ENCODE measurements around the gene VAPB. TPM values are rescaled to one million over a fixed set of nuclear protein-coding genes. Genes with fewer than 3 reads are reported as not detected.

The VAPB gene
- total RNA-seq, 1 donor from 2014 or later, result 21.6 TPM

DNA sequence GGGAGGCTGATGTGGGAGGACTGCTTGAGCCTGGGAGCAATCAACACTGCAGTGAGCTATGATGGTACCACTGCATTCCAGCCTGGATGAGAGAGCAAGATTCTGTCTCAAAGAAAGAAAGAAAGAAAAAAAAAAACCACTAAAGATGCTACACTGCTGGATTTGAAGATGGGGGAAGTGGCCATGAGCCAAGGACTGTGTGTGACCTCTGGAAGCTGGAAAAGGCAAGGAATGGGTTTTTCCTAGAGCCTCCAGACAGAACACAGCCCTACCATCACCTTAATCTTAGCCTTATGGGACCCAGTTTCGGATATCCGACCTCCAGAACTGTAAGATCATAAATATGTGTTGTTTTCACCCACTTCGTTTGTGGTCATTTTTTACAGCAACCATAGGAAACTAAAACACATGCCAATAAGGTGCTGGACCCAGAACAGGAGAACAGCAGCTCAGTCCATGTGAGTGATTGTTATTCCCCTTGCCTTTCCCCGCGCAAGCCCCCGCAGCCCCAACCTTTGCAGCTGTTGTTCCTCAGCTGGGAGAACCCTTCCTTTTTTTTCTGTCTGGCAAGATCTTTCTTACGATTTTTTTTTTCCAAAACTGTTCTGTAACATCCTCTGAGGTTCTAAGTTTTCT lies 11.1 kb upstream of the VAPB start:
- Histone ChIP-seq H3K27ac (no peak overlapping the region), H3K4me1 (no peaks in the 10 kb centered on the region), H3K4me3 (no peak overlapping the region), H3K36me3 (no peaks in the 10 kb centered on the region), H3K27me3 (no peaks in the 10 kb centered on the region), H3K9me3 (no peaks in the 10 kb centered on the region)
- intact Hi-C loops (cut with DNase I), result no loop called here
- DNase-seq (ENCODE audit: extremely low spot score in 2 of 2), result no peak
- no peak for TF ChIP-seq POLR2A (IDR thresholded peaks at IDR 0.05)
- TF ChIP-seq, protein P1, sequence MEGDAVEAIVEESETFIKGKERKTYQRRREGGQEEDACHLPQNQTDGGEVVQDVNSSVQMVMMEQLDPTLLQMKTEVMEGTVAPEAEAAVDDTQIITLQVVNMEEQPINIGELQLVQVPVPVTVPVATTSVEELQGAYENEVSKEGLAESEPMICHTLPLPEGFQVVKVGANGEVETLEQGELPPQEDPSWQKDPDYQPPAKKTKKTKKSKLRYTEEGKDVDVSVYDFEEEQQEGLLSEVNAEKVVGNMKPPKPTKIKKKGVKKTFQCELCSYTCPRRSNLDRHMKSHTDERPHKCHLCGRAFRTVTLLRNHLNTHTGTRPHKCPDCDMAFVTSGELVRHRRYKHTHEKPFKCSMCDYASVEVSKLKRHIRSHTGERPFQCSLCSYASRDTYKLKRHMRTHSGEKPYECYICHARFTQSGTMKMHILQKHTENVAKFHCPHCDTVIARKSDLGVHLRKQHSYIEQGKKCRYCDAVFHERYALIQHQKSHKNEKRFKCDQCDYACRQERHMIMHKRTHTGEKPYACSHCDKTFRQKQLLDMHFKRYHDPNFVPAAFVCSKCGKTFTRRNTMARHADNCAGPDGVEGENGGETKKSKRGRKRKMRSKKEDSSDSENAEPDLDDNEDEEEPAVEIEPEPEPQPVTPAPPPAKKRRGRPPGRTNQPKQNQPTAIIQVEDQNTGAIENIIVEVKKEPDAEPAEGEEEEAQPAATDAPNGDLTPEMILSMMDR (IDR thresholded peaks at IDR 0.05), result no peak
- no peak for TF ChIP-seq POLR2AphosphoS5 (IDR thresholded peaks at IDR 0.05; ENCODE audit: insufficient read depth in 1 of 2, low read depth in 1 of 2)

DNA sequence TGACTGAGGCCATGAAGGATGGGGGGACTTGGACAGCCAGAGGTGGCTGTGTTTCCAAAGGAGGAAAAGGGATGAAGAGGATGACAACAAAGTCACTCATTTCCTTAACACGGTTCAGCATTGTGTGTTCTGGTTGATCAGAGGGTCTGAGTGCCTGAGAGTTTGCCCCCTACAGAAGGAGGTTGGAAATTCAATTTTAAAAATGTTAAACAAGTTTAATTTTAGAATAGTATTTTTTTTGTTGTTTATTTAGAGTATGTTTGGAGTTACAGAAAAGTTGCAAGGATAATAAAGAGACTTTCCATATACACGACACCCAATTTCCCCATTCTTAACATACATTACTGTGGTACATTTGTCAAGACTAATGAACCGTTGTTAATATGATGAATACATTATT lies 10.3 kb upstream of the VAPB start:
- no peak for DNase-seq (ENCODE audit: extremely low spot score in 2 of 2)
- intact Hi-C loops (cut with DNase I), result no loop called here
- no peaks in the 10 kb centered on the region for H3K9me3 ChIP-seq
- no peak overlapping the region for H3K27ac ChIP-seq
- H3K27me3 ChIP-seq, result no peaks in the 10 kb centered on the region
- no peak overlapping the region for H3K4me3 ChIP-seq
- no peak for TF ChIP-seq POLR2A (IDR thresholded peaks at IDR 0.05)
- H3K4me1 ChIP-seq, result no peaks in the 10 kb centered on the region
- H3K36me3 ChIP-seq, result no peaks in the 10 kb centered on the region

DNA sequence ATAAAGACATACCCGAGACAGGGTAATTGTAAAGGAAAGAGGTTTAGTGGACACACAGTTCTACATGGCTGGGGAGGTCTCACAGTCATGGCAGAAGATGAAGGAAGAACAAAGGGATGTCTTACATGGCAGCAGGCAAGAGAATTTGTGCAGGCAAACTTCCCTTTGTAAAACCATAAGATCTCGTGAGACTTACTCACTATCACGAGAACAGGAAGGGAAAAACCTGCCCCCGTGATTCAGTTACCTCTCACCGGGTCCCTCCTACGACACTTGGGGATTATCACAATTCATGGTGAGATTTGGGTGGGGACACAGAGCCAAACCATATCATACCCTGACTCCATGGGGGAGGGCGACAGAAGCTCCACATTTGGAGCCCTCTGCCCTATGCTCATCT lies 7.4 kb upstream of the VAPB start:
- DNase-seq (ENCODE audit: extremely low spot score in 2 of 2), result no peak
- H3K36me3 ChIP-seq, result no peaks in the 10 kb centered on the region
- no peaks in the 10 kb centered on the region for H3K9me3 ChIP-seq
- no peaks in the 10 kb centered on the region for H3K27me3 ChIP-seq
- no peak overlapping the region for H3K4me3 ChIP-seq
- intact Hi-C loops (cut with DNase I), result no loop called here
- H3K4me1 ChIP-seq, result no peaks in the 10 kb centered on the region
- no peak overlapping the region for H3K27ac ChIP-seq
- TF ChIP-seq POLR2A (IDR thresholded peaks at IDR 0.05) (no peak), POLR2AphosphoS5 (IDR thresholded peaks at IDR 0.05; ENCODE audit: insufficient read depth in 1 of 2, low read depth in 1 of 2) (no peak)
- TF ChIP-seq, protein P1 (IDR thresholded peaks at IDR 0.05), result no peak

DNA sequence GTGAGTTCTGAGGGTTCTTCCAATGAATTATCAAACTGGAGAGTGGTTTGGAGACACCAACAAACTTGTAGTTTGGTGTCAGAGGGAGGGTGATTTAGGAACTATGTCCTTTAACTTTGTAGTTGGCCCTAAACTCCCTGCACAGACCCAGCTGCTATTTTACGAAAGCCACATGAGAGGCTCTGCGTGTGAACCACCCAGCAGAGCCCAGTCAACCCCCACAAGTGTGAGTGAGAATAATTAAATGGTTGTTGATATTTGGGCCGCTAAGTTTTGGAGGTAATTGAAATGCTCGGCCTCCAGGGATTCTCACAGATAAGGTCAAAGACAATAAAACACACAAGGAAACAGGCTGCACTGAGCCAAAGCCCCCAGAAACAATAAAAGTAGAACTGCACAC lies 6.9 kb upstream of the VAPB start:
- no peak overlapping the region for H3K4me3 ChIP-seq
- no peaks in the 10 kb centered on the region for H3K4me1 ChIP-seq
- H3K27me3 ChIP-seq, result no peaks in the 10 kb centered on the region
- TF ChIP-seq POLR2AphosphoS5 (IDR thresholded peaks at IDR 0.05; ENCODE audit: insufficient read depth in 1 of 2, low read depth in 1 of 2) (no peak), POLR2A (IDR thresholded peaks at IDR 0.05) (no peak)
- TF ChIP-seq, protein P1 (IDR thresholded peaks at IDR 0.05), result no peak
- H3K36me3 ChIP-seq, result no peaks in the 10 kb centered on the region
- H3K9me3 ChIP-seq, result no peaks in the 10 kb centered on the region
- no peak overlapping the region for H3K27ac ChIP-seq
- DNase-seq (ENCODE audit: extremely low spot score in 2 of 2), result no peak
- intact Hi-C loops (cut with DNase I), result no loop called here

DNA sequence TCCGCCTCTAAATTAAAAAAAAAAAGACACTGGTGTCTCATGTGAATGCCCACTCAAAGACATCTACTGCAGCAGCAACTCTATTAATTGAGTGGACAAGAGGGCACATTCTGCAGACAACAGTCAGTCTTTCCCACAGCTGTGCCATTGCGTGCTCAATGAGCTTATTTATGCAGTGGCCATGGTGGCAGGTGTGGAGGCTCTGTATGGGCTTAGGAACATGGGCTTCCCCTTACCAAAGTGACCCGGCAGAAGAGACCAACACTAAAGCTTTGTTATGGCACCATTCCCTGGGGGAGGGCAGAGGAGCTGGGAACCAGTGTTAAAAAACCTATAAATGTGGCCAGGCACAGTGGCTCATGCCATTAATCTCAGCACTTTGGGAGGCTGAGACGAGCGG lies 4.2 kb upstream of the VAPB start:
- Histone ChIP-seq H3K9me3 (no peaks in the 10 kb centered on the region), H3K36me3 (no peaks in the 10 kb centered on the region), H3K27ac (no peak overlapping the region), H3K27me3 (no peaks in the 10 kb centered on the region), H3K4me3 (no peak overlapping the region), H3K4me1 (peaks cover 1% of the 10 kb centered on the region)
- DNase-seq (ENCODE audit: extremely low spot score in 2 of 2), result no peak
- intact Hi-C loops (cut with DNase I), result no loop called here
- no peak for TF ChIP-seq POLR2A (IDR thresholded peaks at IDR 0.05)
- TF ChIP-seq, protein P1 (IDR thresholded peaks at IDR 0.05), result no peak
- no peak for TF ChIP-seq POLR2AphosphoS5 (IDR thresholded peaks at IDR 0.05; ENCODE audit: insufficient read depth in 1 of 2, low read depth in 1 of 2)

All from vagina (tissue), 2 donors.